Epithelial cell of esophagus (primary cell): ENCODE measurements around the gene KATNIP.

Experiments
- DNase-seq: peaks from one replicate; pipeline ENCODE4 v3.0.0; 2010; ENCODE audit warnings: low read depth
- H3K4me3 ChIP-seq: 2 replicates; pipeline ENCODE4 v1.5.1; 2011; ENCODE audit warnings: mild to moderate bottlenecking, low read length, control low read depth
- TF ChIP-seq, protein P1 (sequence below): IDR thresholded peaks from 2 replicates; pipeline ENCODE4 v1.5.1; 2011; ENCODE audit warnings: low read depth, mild to moderate bottlenecking, low read length, control low read depth, inconsistent platforms; ENCODE audit not compliant: insufficient read depth; ENCODE audit errors: missing control alignments

KATNIP gene

DNA sequence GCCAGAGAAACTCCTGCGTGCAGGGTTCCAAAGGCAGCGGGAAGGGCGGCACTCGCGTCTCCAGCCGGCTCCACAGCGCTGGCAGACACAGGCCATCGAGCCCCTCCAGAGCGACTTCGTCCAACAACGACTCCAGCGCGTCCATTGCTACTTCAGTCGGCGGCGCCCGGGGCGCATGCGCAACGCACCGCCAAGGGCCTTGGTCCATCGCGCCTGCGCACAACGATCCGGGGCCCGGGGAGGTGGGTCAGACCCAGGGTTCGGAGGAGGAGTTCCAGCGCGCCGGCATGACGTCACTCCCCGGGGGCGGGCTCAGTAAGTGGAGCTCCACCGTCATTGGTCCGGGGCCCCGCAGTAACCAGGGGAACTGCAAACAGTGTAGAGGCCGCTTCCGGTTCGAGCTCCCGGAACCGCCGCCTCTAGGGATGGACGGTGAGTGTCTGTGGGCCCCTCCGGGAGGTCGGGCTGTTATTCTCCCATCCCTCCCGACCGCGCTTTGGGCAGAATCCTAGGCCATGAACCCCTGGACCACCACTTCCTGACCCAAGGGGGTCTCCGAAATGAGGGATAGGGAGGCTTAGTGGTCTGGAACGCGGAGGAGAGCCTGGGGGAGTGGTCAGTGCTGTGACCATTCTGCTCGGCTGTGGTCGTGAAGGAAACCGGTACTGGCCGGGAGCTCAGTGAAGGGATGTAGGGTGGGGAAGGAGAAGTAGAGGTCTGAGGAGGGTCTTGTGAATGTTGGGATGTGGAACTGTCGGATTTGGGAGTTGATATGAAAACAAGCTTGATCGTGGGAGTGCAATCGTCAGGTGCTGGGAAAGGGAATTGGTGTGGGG lies at the start of gene KATNIP, which contains the start of gene GTF3C1:
Gene KATNIP (plus strand): TSS at position 399 of the 836 bp plus-strand sequence. CDS start 27 bp downstream, at position 426.
Gene GTF3C1 (minus strand): TSS at position 168 of the 836 bp plus-strand sequence. CDS start 23 bp downstream, at position 145.
- peak; percentile 99 for DNase-seq
- TF ChIP-seq, protein P1, sequence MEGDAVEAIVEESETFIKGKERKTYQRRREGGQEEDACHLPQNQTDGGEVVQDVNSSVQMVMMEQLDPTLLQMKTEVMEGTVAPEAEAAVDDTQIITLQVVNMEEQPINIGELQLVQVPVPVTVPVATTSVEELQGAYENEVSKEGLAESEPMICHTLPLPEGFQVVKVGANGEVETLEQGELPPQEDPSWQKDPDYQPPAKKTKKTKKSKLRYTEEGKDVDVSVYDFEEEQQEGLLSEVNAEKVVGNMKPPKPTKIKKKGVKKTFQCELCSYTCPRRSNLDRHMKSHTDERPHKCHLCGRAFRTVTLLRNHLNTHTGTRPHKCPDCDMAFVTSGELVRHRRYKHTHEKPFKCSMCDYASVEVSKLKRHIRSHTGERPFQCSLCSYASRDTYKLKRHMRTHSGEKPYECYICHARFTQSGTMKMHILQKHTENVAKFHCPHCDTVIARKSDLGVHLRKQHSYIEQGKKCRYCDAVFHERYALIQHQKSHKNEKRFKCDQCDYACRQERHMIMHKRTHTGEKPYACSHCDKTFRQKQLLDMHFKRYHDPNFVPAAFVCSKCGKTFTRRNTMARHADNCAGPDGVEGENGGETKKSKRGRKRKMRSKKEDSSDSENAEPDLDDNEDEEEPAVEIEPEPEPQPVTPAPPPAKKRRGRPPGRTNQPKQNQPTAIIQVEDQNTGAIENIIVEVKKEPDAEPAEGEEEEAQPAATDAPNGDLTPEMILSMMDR = no peak
- H3K4me3 ChIP-seq = peak within 1 kb of the TSS; percentile 96

DNA sequence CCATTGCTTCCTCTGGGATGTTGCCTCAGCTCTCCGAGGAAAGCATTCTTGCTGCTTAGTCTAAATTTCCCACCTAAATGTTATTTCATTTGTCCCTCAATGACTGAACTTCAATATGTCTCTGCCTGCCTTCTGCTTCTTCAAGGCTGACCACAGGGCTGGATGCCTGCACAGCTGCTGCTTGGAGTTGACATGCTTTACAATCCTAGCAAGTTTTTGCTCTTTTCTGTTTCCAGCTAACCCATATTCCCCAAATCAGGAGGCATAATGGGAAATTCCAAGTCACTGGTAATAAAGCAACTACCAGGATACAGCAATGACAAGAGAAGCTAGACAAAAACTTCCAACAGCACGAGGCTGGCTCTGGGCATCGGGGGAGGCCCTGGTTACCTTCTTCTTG lies 49.1 kb upstream of the KATNIP start:
- no peak overlapping the region for H3K4me3 ChIP-seq
- TF ChIP-seq, protein P1 = no peak
- no peak for DNase-seq

DNA sequence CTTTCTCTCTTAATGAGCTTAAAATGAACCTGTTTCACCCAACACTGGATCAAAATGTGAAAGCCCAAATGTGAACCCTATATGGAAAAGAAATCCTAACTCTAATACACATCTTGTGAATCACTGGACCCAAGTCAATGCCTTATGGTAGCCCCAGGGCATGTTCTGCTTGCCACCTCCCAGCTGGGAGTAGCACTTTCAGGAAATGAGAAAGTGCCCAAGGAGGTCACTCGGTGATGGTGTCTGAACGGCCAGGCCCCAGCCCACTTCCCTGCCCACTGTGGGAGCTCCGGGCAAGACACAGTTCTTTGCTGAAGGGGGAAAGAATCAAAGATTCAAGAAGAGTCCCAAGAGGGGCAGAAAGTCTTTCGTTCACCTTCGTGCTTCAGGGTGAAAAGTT lies 46.3 kb upstream of the KATNIP start:
- peak; percentile 60 for DNase-seq
- TF ChIP-seq, protein P1 = no peak
- H3K4me3 ChIP-seq = no peak overlapping the region

DNA sequence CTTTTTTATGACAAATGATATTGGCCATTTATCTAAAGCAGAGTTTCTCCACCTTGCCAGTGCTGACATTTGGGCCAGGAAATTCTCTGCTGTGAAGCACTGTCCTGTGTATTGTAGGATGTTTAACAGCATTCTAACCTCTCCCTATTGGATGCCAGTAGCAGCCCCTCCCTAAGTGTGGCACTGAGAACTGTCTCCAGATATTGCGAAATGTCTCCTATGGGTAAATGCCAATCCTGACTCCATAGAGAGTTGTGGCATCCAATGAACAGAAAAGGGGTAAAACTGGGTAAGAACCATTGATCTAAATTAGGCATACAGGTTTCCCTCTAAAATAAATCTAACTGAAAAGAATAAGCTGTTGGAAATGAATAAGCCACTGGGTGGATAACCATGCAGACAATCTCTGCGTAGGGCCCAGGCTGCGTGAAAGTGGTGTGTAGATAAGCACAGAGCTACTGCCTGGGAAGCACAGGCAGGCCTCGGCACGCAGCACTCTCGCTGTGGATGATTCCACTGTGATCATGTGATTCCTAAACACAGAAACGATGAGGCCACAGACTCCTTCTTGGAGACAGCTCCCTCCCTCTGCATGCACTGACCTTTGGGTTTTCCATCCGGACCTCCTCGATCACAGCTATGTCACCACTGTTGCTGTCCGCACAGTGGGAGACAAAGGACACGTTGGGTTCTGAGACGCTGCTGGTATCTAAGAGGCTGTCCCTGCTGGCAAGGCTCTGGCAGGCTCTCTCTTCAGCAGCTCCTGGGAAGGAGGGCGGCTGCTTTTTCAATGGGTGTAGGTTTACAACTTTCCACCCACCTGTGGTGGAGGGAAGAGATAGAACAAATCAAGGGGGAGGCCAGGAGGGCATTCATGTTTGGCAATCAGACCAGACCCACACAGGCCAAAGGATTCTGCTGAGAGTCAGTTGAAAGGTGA lies 44.4 kb upstream of the KATNIP start:
- TF ChIP-seq, protein P1 = no peak
- H3K4me3 ChIP-seq = no peak overlapping the region
- peak; percentile 81 for DNase-seq

DNA sequence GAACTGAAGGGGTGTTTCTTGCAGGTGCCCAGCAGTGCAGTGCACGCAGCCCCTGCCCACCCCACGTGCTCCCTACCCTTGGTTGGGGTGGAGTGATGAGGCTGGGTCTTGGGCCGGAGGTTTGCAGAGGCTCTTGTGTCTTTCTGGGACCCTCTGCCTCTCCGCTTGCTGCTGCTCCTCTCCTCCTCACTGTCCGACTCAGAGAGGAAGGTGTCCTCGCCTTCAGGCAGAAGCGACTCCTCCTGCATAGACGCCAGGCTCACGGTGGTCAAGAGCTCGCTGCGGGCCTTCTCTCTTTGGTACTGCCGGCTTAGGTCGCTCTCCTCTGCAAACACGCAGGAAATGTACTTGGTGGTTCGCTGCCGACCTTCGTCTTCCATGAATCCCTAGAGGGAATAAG lies 43.2 kb upstream of the KATNIP start:
- TF ChIP-seq, protein P1 = no peak
- H3K4me3 ChIP-seq = no peak overlapping the region
- no peak for DNase-seq

DNA sequence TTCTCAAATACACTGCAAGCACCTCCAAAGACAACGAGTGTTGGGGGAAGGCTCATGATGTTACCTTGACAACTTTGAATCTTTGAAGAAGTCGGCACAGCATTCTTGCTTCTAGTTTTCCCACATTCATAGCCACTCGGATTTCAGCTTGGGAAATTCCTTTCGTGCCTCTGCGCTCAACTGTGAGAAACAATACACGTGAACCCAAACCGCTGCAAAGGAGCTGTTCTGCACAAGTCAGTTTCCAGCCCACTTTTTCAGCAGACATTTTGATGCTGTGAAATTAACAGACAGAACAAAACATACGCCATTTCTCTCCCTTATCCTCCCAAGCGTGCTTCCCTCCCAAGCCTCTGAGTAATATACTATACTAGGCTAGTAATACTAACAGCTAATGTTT lies 41.5 kb upstream of the KATNIP start:
- TF ChIP-seq, protein P1 = no peak
- DNase-seq = no peak
- no peak overlapping the region for H3K4me3 ChIP-seq
